GM12878 (cell line): Measurements from ENCODE around the gene PROX2. TPM values are rescaled to one million over a fixed set of nuclear protein-coding genes. Genes with fewer than 3 reads are reported as not detected.
A peak's percentile ranks its signal among the peaks of the same experiment; 100 is the strongest.

Experiments
- IRF4 ChIP-seq: IDR thresholded peaks from 2 replicates; pipeline ENCODE4 v1.6.1; 2011; ENCODE audit warnings: low read depth, low read length
- MEF2A ChIP-seq: IDR thresholded peaks from 2 replicates; pipeline ENCODE4 v1.6.1; 2011; ENCODE audit warnings: low read depth, mild to moderate bottlenecking, low read length, moderate library complexity; ENCODE audit not compliant: insufficient read depth
- MXI1 ChIP-seq: fragments of 150-350 bp; IDR thresholded peaks from 2 replicates; pipeline ENCODE4 v1.6.1; 2011; ENCODE audit warnings: low read depth, mild to moderate bottlenecking, inconsistent platforms, low read length, improper control_type of control experiment
- SMC3 ChIP-seq: IDR thresholded peaks from 2 replicates; pipeline ENCODE4 v1.6.1; 2011; ENCODE audit warnings: low read length, improper control_type of control experiment, borderline replicate concordance
- polyA plus RNA-seq, 11 experiments: library from polyadenylated mRNA; depleted of rRNA in 4 of 11; unstranded in 6 of 11; stranded (reverse) in 5 of 11; fragments of >200 nt; fragmentation: Nextera tagmentation in 4 of 11; fragmentation: Illumina TruSeq in 1 of 11; extraction: Ambion mirVana in 4 of 11; extraction: Trizol in 1 of 11; gene quantifications; 1 replicate in 1 of 11; 2 replicates in 10 of 11; pipeline versions ENCODE4 v1.2.1 to v1.2.3, GENCODE V29; 2011 to 2016; ENCODE audit warnings: inconsistent platforms in 2 of 11, missing spikeins in 2 of 11, low read depth in 1 of 11
- total RNA-seq, 4 experiments: library from RNA; depleted of rRNA in 3 of 4; stranded (reverse); fragments of >200 nt in 3 of 4; fragmentation: Illumina TruSeq in 1 of 4; extraction: Trizol in 1 of 4; gene quantifications; 2 replicates each; pipeline versions ENCODE4 v1.2.1 to v1.2.3, GENCODE V29; 2013 to 2021
- TF ChIP-seq, protein P1 (sequence below): IDR thresholded peaks from 2 replicates; pipeline ENCODE4 v1.6.1; 2011; ENCODE audit warnings: borderline replicate concordance, low read depth, mild to moderate bottlenecking, moderate library complexity, mixed read lengths, low read length; ENCODE audit not compliant: insufficient read depth; ENCODE audit errors: extremely low read length
- TF ChIP-seq, protein P2 (sequence below): fragments of 150-350 bp; IDR thresholded peaks from 2 replicates; pipeline ENCODE4 v1.6.1; 2014; ENCODE audit warnings: mild to moderate bottlenecking, low read depth, low read length

Gene PROX2
- total and polyA plus RNA-seq, 10 of the 15 experiments (the other 5 are each of a cell fraction or from before 2014, with no cell fraction given): 0.04 to 0.42 (median 0.19) TPM

- TF ChIP-seq, protein P1, sequence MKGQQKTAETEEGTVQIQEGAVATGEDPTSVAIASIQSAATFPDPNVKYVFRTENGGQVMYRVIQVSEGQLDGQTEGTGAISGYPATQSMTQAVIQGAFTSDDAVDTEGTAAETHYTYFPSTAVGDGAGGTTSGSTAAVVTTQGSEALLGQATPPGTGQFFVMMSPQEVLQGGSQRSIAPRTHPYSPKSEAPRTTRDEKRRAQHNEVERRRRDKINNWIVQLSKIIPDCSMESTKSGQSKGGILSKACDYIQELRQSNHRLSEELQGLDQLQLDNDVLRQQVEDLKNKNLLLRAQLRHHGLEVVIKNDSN: no peak
- no peak for TF ChIP-seq MXI1
- TF ChIP-seq, protein P2, sequence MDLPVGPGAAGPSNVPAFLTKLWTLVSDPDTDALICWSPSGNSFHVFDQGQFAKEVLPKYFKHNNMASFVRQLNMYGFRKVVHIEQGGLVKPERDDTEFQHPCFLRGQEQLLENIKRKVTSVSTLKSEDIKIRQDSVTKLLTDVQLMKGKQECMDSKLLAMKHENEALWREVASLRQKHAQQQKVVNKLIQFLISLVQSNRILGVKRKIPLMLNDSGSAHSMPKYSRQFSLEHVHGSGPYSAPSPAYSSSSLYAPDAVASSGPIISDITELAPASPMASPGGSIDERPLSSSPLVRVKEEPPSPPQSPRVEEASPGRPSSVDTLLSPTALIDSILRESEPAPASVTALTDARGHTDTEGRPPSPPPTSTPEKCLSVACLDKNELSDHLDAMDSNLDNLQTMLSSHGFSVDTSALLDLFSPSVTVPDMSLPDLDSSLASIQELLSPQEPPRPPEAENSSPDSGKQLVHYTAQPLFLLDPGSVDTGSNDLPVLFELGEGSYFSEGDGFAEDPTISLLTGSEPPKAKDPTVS: no peak
- no peak for TF ChIP-seq MEF2A
- TF ChIP-seq SMC3: peak; percentile 74
- 0 out of 2 replicates have a peak, but pooled peaks have one; percentile 45 for TF ChIP-seq IRF4
These were observed 14.8 kb downstream of the PROX2 start (continued) for GRCh38 chr14:74860899-74861733.
